RCC 7860 (cell line): ENCODE results near the gene PSIP1.
"Not testable (repeated sequence)": the region's sequence is repeated elsewhere in the genome, so short reads cannot be mapped to it uniquely, and the experiment has no call there.

Experiments used
- DNase-seq: peaks from one replicate; pipeline ENCODE4 v3.0.0-alpha.2; 2015; ENCODE audit warnings: low spot score
- FAIRE-seq: peaks from 2 replicates; lab custom pipeline; 2012; peaks lifted over from hg19 to GRCh38; lab: Jason Lieb, UNC

PSIP1 gene

GRCh38 chr9:15510789-15511575 is at the start of gene PSIP1:
TSS of gene PSIP1 (minus strand) at chr9:15510970. CDS start at chr9:15510188, 782 bp downstream.
- DNase-seq (peak; percentile 57), FAIRE-seq (no peak)

DNA sequence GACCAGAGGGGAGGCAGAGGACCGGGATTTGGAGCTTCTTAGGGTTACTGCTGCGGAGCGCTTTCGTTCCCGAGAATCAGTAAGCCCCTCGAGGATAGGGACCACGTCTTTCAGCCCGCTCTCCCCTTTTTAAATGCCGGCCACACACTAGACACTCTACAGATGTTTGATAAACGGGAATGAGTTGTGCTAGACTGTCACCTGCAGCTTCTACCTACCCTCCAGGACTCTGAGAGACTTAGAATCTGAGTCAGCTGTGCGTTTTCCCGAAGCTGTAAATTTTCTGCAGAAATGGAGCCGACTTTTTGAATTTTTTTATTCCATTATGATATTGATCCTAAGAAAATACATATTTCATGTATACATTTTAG is 42.7 kb upstream of the PSIP1 start:
- no peak for FAIRE-seq
- no peak for DNase-seq

DNA sequence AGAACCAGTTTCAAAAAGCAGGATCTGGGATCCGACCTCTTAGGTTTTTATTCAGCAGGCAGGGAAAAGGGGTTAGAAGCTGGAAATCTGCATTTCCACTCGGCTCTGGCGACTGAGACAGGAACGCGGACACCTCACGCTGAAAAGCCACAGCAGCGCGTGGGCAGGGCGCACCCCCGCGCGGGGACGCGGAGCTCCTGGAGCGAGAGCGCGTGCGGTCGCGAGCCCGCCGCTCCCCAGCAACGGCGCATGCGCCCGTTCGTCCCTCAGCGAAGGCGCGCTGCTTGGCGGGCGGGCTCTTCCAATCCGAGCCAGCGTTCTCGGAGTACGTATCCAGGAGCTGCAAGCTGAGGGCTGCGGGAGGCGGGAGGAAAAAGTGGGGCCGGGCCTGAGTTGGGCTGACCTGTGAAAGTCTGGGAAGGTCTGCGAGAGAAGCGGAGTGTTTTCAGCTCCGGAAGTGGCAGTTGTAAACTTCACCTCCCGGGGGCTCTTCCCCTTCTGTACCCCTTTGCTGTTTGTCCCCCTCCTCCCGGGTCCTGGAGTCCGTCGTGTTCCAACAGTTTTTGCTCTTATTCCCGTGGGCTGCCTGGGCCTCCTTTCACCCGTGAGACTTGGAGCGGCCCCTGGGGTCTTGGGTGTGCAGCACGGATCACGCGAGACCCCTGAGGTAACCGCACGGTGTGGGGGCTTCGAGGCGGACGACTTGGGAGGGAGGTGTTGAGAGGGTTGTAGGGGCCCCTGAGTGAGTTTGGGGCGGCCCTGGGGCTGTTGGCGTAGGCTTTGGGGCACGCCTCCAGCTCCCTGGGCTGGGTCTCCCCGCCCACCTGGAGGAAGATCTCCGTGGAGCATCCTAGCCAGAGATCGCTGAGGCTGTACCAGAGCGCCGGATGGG is 42.1 kb upstream of the PSIP1 start, which contains the start of gene CCDC171:
TSS of gene CCDC171 (plus strand) at position 408 of the 892 bp plus-strand sequence. CDS start 11,046 bp downstream, outside the sequence.
- DNase-seq (peak; percentile 88), FAIRE-seq (peak; percentile 14)

DNA sequence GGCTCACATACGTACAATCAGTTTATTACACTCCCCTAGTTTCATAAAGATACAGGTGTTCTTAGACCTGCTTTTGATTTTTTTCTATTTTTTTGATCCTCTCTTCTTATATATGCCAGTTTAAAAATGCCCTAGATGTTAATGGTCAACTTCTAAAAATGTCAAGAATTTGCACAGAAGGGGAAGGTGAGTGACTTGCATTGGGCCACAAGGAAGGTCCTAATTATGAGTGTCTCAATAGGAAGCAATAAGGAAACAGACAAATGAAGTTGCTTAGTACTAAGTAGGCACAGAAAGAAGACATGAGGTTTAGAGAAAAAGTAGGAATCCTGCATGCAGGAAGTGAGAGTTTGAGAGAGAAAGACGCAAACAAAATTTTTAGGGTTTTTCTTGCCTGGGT is 38.8 kb upstream of the PSIP1 start:
- DNase-seq (no peak), FAIRE-seq (no peak)

DNA sequence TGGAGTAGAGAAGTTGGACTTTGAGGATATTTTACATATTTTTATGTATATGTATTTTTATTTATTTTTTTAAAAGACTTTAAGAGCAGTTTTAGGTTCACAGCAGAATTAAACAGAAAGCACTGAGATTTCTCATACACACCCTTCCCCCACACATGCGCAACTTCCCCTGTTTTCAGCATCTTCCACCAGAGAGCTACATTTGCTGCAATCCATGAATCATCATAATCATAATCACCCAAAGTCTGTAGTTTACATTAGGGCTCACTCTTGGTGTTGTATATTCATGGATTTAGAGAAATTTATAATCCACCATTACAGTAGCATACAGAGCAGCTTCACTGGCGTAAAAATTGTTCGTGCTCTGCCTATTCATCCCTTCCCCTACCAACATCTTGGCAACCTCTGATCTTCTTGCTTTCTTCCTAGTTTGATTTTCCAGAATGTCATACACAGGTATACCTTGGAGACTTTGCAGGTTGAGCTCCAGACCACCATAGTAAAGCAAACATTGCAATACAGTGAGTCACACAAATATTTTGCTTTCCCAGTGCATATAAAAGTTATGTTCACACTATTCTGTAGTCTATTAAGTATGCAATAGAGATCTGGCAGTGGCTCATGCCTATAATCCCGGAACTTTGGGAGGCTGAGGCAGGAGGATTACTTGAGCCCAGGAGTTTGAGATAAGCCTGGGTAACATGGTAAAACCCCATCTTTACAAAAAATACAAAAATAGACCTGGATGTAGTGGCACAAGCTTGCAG is 32.5 kb upstream of the PSIP1 start:
- DNase-seq (no peak), FAIRE-seq (no peak)

- FAIRE-seq (no peak), DNase-seq (no peak)
Measured at GRCh38 chr9:15542624-15543023, 31.9 kb upstream of the PSIP1 start.

GRCh38 chr9:15541872-15542271 is 31.1 kb upstream of the PSIP1 start:
- no peak for FAIRE-seq

DNA sequence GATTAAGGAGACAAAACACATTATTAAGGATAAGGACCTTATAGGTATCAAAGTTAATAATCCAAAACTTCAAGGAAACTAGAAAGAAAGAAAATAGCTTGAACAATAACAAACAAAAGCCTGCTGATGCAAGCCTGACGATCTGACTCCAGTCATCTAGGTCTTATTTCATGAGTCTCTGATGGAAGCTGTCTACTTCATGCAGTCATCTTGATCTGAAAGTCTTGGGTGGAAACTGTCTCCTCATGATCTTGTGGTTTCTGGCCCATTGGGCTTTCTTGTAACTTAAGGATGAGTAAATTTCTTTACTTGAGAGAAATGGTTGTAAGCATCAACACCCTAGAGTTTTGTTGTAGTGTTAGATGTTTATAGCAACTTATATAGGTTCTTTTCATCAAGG is 20.6 kb upstream of the PSIP1 start:
- FAIRE-seq (no peak), DNase-seq (no peak)

More at GRCh38 chr9:15541872-15542271, 31.1 kb upstream of the PSIP1 start:
- no peak for DNase-seq

DNA sequence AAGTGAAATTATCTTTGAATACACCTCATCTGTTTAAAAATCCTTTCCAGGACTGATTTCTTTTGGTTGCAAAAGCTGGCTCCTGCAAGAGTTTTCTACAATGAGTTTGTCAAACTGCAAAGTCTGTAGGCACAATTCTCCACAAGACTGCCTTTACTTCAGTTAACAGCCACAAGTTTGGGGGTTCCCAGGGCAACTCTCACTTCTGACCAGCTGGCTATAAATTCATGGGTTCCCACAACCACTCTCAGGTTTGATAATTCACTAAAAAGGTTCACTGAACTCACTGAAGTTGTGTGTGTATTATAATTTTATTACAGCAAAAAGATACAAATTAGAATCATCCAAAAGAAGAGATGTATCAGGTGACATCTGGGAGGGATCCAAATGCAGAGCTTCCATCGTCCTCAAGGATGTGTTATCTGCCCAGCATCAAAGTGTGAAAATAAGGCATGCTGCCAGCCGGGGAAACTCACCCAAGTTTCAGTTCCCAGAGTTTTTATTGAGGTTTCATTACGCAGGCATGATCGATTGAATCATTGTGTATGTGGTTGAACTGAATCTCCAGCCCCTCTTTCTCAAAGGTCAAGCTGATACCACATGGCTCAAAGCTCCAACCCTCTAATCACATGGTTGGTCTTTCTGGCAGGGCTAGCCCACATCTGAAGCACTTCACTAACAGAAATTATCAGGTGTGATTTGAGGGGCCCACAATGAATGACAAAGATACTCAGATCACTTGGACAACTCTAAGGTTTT is 19.0 kb upstream of the PSIP1 start:
- DNase-seq (no peak), FAIRE-seq (no peak)

DNA sequence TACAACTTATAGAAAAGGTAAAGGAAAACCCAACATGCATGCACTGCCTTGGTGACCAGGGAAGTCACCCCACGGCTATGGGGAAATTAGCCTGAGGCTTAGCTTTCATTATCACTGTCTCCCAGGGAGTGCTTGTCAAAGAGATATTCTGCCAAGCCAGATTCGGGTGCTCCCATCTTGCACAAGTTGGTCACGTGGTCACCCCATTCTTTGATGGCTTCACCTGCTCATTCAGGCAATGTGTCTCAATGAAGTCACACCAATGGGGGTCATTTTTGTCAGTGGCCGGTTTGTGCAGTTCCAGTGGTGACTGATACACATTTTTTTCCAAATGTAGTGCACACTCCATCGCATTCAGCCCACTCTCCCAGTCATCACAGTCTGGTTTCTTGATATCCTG is 16.3 kb upstream of the PSIP1 start:
- not testable (repeated sequence) for FAIRE-seq, DNase-seq

- no peak for FAIRE-seq
- DNase-seq, result no peak
Measured at GRCh38 chr9:15525958-15526357, 15.2 kb upstream of the PSIP1 start.

GRCh38 chr9:15524845-15525455 is 14.2 kb upstream of the PSIP1 start:
- FAIRE-seq (no peak), DNase-seq (no peak)

DNA sequence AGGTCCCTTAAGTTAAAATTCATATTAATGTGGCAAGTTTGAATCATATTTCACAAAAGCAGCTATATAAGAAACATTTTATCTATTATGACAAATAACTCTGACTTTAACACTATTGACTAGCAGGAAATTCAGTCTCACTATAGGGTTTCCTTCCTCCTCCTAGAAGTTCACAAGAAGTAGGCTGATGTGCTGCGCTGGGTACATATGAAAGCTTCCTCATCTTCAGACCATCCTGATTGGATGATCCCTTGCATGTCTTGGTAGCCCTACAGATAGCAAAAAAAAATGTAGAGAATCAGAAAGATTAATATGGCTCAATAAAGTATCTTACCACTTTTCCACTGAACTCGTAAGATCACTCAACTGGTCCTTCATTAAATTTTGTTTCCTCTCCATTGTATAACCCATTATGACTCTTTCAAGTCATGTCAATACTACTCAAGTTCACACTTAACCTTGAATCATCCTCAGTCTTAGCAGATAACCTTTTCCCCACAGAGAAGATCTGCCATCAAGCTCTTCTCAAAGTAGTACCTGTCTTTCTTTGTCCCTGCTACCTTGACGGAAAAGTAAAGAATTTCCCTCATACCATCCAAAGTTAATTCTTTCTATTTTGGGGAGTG is 11.5 kb upstream of the PSIP1 start:
- DNase-seq, result no peak

GRCh38 chr9:15521254-15521653 is 10.5 kb upstream of the PSIP1 start:
- DNase-seq, result no peak

More for the DNA sequence above, 11.5 kb upstream of the PSIP1 start:
- no peak for FAIRE-seq

DNA sequence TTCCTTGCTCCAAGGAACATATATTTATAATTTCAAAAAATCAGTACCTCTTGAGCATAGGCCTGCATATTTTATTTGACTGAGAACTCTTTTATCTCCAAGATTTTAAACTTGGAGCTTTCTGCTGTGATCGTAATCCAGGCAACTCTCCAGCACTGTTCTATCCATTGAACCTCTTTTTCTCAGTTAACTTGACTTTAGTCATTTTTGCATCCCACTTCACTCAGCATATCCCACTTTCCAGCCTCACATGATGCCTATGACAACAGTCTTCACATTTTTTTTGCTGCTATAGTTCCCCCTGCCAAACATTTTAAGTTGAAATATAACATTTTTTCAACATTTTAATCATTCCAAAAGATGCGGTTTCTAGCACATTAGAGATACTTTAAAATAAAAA is 9.1 kb upstream of the PSIP1 start:
- DNase-seq (no peak), FAIRE-seq (no peak)

More at GRCh38 chr9:15521254-15521653, 10.5 kb upstream of the PSIP1 start:
- no peak for FAIRE-seq

- DNase-seq (no peak), FAIRE-seq (no peak)
Measured at GRCh38 chr9:15513335-15513734, 2.6 kb upstream of the PSIP1 start.

DNA sequence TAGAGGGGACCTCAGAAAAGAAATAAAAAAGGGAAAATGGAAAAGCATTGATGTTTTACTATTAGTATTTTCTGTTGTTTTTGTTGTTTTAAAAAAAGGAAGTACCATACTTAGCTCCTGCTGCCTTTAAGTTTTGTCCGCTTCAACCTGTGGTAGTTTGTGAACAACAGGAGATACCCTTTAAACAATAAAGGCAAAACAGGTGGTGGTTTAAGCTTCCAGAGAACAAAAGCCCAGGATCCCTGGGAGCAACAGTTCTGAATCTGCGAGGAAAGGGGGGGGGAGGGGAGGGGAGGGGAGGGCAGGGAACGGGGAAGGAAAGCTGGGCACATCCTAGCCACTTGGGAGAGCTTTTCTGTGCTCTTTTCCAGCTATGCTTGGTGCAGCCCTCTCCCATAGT is 2.1 kb upstream of the PSIP1 start:
- no peak for FAIRE-seq
- DNase-seq, result no peak

- DNase-seq (no peak), FAIRE-seq (no peak)
Measured at GRCh38 chr9:15512204-15512603, 1.4 kb upstream of the PSIP1 start.
